ENCODE measurements around the gene PLA1A. TPM values are rescaled to one million over a fixed set of nuclear protein-coding genes. Genes with fewer than 3 reads are reported as not detected.
A peak's percentile ranks its signal among the peaks of the same experiment; 100 is the strongest.

Gene PLA1A
- polyA plus RNA-seq, 3 donors: 0.36 TPM; not detected in 2

DNA sequence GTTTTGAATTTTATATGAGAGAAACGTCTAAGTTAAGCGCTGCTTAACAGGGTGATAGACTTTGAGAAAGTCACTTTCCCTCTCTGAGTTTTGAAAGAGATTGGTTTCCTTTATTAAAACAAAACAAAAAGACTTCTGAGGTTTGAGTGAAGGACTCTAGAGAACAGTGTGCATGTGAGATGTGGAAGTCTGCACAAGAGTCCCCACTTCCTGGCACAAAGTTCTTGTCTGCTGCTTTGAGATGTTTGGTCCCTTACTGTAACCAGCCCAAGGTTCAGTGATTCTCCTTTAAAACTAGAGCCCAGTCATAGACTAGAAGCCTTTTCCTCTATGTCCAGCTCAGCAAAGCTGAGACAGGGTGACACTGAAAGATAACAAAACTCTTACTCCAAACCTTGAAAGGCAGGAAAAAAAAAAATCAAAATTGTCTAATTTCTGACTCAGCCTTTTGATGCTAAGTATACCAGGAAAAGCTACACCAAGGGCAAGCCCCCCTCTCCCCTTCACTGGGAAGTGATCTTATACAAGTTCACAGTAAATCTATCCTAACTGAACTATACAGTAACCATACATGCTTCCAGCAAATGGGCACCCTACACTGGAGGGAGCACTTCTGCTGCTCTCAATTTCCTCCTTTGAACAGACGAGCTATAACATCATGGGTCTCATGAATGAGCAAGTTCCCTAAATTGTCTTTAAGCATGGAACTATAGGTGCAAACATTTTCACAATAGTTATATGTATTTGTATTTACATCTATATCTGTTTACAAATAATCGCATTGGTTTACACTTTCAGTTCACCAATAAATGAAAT is 60.4 kb downstream of the PLA1A start:
- Histone ChIP-seq H3K36me3 (replicated peaks in 1 of 2; ENCODE audit: control insufficient read depth in 1 of 2, insufficient read depth in 2 of 2, low read length in 2 of 2) (no peaks in the 10 kb centered on the region), H2AFZ (ENCODE audit: insufficient read depth, low read depth, low read length, poor library complexity, severe bottlenecking) (peak overlapping the region; percentile 49), H4K20me1 (ENCODE audit: insufficient read depth, low read length) (no peaks in the 10 kb centered on the region), H3K27me3 (ENCODE audit: control insufficient read depth in 2 of 2, insufficient read depth in 2 of 2, low read length in 2 of 2) (no peaks in the 10 kb centered on the region), H3K4me1 (ENCODE audit: control insufficient read depth in 1 of 2, insufficient read depth in 2 of 2, low read length in 2 of 2) (peaks cover 12 to 15% of the 10 kb centered on the region in 2 donors), H3K9me3 (replicated peaks in 1 of 2; ENCODE audit: control insufficient read depth in 1 of 2, insufficient read depth in 1 of 2, low read length in 2 of 2) (no peaks in the 10 kb centered on the region), H3K79me2 (ENCODE audit: insufficient read depth, low read length) (no peaks in the 10 kb centered on the region), H3K4me3 (replicated peaks in 1 of 3; ENCODE audit: low read depth in 2 of 3, low read length in 3 of 3) (no peak overlapping the region), H3K4me2 (replicated peaks; ENCODE audit: extremely low read depth, low read length, poor library complexity, severe bottlenecking) (no peak overlapping the region), H3K9ac (ENCODE audit: insufficient read depth, low read length, poor library complexity, severe bottlenecking) (no peak overlapping the region), H3K27ac (ENCODE audit: low read depth in 1 of 2, low read length in 2 of 2) (no peak overlapping the region)
- peak; percentile 39 to 69 (median 58) for DNase-seq
- H3K27ac Mint-ChIP-seq: peak overlapping the region in 3 of 7 donors; percentile 15 to 53 (median 48)
- TF ChIP-seq, protein P1, sequence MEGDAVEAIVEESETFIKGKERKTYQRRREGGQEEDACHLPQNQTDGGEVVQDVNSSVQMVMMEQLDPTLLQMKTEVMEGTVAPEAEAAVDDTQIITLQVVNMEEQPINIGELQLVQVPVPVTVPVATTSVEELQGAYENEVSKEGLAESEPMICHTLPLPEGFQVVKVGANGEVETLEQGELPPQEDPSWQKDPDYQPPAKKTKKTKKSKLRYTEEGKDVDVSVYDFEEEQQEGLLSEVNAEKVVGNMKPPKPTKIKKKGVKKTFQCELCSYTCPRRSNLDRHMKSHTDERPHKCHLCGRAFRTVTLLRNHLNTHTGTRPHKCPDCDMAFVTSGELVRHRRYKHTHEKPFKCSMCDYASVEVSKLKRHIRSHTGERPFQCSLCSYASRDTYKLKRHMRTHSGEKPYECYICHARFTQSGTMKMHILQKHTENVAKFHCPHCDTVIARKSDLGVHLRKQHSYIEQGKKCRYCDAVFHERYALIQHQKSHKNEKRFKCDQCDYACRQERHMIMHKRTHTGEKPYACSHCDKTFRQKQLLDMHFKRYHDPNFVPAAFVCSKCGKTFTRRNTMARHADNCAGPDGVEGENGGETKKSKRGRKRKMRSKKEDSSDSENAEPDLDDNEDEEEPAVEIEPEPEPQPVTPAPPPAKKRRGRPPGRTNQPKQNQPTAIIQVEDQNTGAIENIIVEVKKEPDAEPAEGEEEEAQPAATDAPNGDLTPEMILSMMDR (IDR thresholded peaks at IDR 0.05): peak; percentile 23
- H3K36me3 Mint-ChIP-seq: peaks cover 0 to 10% of the 10 kb centered on the region in 2 donors
- H3K4me3 Mint-ChIP-seq: no peak overlapping the region
- peaks cover 0 to 6% (median 0%) of the 10 kb centered on the region in 3 donors for H3K27me3 Mint-ChIP-seq (ENCODE audit: low read depth in 3 of 3)
- no CpG with 5 or more reads among the region's 4 CpGs for WGBS (ENCODE audit: insufficient coverage)
- peaks cover 29% of the 10 kb centered on the region for H3K4me1 Mint-ChIP-seq
- H3K9me3 Mint-ChIP-seq: no peaks in the 10 kb centered on the region
- intact Hi-C loops (cut with micrococcal nuclease): no loop called here

DNA sequence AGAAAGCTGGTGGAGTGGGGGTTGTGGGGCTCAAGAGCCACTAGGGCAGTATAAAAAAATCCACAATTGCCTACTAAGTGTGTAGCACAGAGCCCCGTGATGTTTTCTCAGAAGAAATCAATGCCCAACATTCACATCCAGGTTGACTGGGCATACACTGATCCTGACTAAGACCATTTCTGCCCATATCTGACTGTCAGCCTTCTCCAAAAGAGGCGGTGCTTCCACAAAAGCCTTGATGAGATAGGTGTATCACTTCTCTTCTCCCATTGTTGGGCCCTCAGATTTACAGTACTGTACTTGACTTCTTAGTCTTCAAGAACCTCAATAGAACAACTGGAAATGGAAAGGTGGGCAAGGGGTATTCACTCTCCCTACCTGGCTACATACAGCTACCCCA is 61.3 kb downstream of the PLA1A start:
- H3K27me3 ChIP-seq (ENCODE audit: control insufficient read depth in 2 of 2, insufficient read depth in 2 of 2, low read length in 2 of 2): no peaks in the 10 kb centered on the region
- no peaks in the 10 kb centered on the region for H3K9me3 Mint-ChIP-seq

More for the DNA sequence above, 61.3 kb downstream of the PLA1A start:
- Histone ChIP-seq H3K79me2 (ENCODE audit: insufficient read depth, low read length) (no peaks in the 10 kb centered on the region), H3K4me2 (replicated peaks; ENCODE audit: extremely low read depth, low read length, poor library complexity, severe bottlenecking) (no peak overlapping the region), H3K27ac (ENCODE audit: low read depth in 1 of 2, low read length in 2 of 2) (no peak overlapping the region), H3K4me3 (replicated peaks in 1 of 3; ENCODE audit: low read depth in 2 of 3, low read length in 3 of 3) (no peak overlapping the region), H4K20me1 (ENCODE audit: insufficient read depth, low read length) (no peaks in the 10 kb centered on the region), H3K9me3 (replicated peaks in 1 of 2; ENCODE audit: control insufficient read depth in 1 of 2, insufficient read depth in 1 of 2, low read length in 2 of 2) (no peaks in the 10 kb centered on the region), H3K9ac (ENCODE audit: insufficient read depth, low read length, poor library complexity, severe bottlenecking) (no peak overlapping the region), H2AFZ (ENCODE audit: insufficient read depth, low read depth, low read length, poor library complexity, severe bottlenecking) (no peak overlapping the region), H3K4me1 (ENCODE audit: control insufficient read depth in 1 of 2, insufficient read depth in 2 of 2, low read length in 2 of 2) (peaks cover 12 to 15% of the 10 kb centered on the region in 2 donors), H3K36me3 (replicated peaks in 1 of 2; ENCODE audit: control insufficient read depth in 1 of 2, insufficient read depth in 2 of 2, low read length in 2 of 2) (no peaks in the 10 kb centered on the region)
- H3K4me1 Mint-ChIP-seq: peaks cover 24% of the 10 kb centered on the region
- no peak overlapping the region for H3K4me3 Mint-ChIP-seq
- TF ChIP-seq, protein P1 (IDR thresholded peaks at IDR 0.05): no peak
- peak overlapping the region in 3 of 7 donors; percentile 11 to 68 (median 24) for H3K27ac Mint-ChIP-seq
- no CpG with 5 or more reads among the region's 2 CpGs for WGBS (ENCODE audit: insufficient coverage)
- intact Hi-C loops (cut with micrococcal nuclease): no loop called here
- H3K36me3 Mint-ChIP-seq: peaks cover 3 to 10% of the 10 kb centered on the region in 2 donors
- no peak for DNase-seq
- peaks cover 0 to 4% (median 0%) of the 10 kb centered on the region in 3 donors for H3K27me3 Mint-ChIP-seq (ENCODE audit: low read depth in 3 of 3)
